ENCODE data around the gene CA4.
"Not testable (repeated sequence)": the region's sequence is repeated elsewhere in the genome, so short reads cannot be mapped to it uniquely, and the experiment has no call there.

The CA4 gene

GRCh38 chr17:60167065-60167741 is 17.4 kb downstream of the CA4 start:
- H3K36me3 ChIP-seq (ENCODE audit: control insufficient read depth, insufficient read depth, low read length) = no peaks in the 10 kb centered on the region
- peaks cover 16% of the 10 kb centered on the region; the same call in 1 of the 2 replicates for H3K4me1 ChIP-seq (ENCODE audit: control insufficient read depth, insufficient read depth, low read length)
- H3K9me3 ChIP-seq (ENCODE audit: control insufficient read depth, insufficient read depth, low read length) = no peaks in the 10 kb centered on the region
- no peak overlapping the region for H3K27ac ChIP-seq (ENCODE audit: low read depth, low read length)
- H3K4me3 ChIP-seq (ENCODE audit: low read depth, low read length) = no peak overlapping the region
- no peaks in the 10 kb centered on the region for H3K27me3 ChIP-seq (ENCODE audit: control insufficient read depth, insufficient read depth, low read length)
- H3K9ac ChIP-seq (ENCODE audit: low read depth, low read length) = no peak overlapping the region

- Histone ChIP-seq H3K27ac (ENCODE audit: low read depth, low read length) (no peak overlapping the region), H3K4me3 (ENCODE audit: low read depth, low read length) (no peak overlapping the region), H3K27me3 (ENCODE audit: control insufficient read depth, insufficient read depth, low read length) (no peaks in the 10 kb centered on the region), H3K36me3 (ENCODE audit: control insufficient read depth, insufficient read depth, low read length) (no peaks in the 10 kb centered on the region), H3K9me3 (ENCODE audit: control insufficient read depth, insufficient read depth, low read length) (no peaks in the 10 kb centered on the region), H3K4me1 (ENCODE audit: control insufficient read depth, insufficient read depth, low read length) (peaks cover 3% of the 10 kb centered on the region; the same call in 1 of the 2 replicates), H3K9ac (ENCODE audit: low read depth, low read length) (no peak overlapping the region)
Observed at GRCh38 chr17:60168654-60169053, 18.9 kb downstream of the CA4 start.

GRCh38 chr17:60169921-60170817 is 20.4 kb downstream of the CA4 start:
- no peaks in the 10 kb centered on the region for H3K36me3 ChIP-seq (ENCODE audit: control insufficient read depth, insufficient read depth, low read length)
- 0 out of 2 replicates have a peak, but pooled peaks cover 2% of the 10 kb centered on the region for H3K4me1 ChIP-seq (ENCODE audit: control insufficient read depth, insufficient read depth, low read length)
- H3K9ac ChIP-seq (ENCODE audit: low read depth, low read length) = no peak overlapping the region
- no peaks in the 10 kb centered on the region for H3K27me3 ChIP-seq (ENCODE audit: control insufficient read depth, insufficient read depth, low read length)
- H3K27ac ChIP-seq (ENCODE audit: low read depth, low read length) = no peak overlapping the region
- no peak overlapping the region for H3K4me3 ChIP-seq (ENCODE audit: low read depth, low read length)
- H3K9me3 ChIP-seq (ENCODE audit: control insufficient read depth, insufficient read depth, low read length) = no peaks in the 10 kb centered on the region

- Histone ChIP-seq H3K27ac (ENCODE audit: low read depth, low read length) (no peak overlapping the region), H3K9ac (ENCODE audit: low read depth, low read length) (no peak overlapping the region), H3K36me3 (ENCODE audit: control insufficient read depth, insufficient read depth, low read length) (no peaks in the 10 kb centered on the region), H3K9me3 (ENCODE audit: control insufficient read depth, insufficient read depth, low read length) (no peaks in the 10 kb centered on the region), H3K4me1 (ENCODE audit: control insufficient read depth, insufficient read depth, low read length) (0 out of 2 replicates have a peak, but pooled peaks cover 2% of the 10 kb centered on the region), H3K27me3 (ENCODE audit: control insufficient read depth, insufficient read depth, low read length) (no peaks in the 10 kb centered on the region), H3K4me3 (ENCODE audit: low read depth, low read length) (no peak overlapping the region)
Observed at GRCh38 chr17:60170835-60171752, 21.3 kb downstream of the CA4 start.

- 0 out of 2 replicates have a peak, but pooled peaks cover 2% of the 10 kb centered on the region for H3K4me1 ChIP-seq (ENCODE audit: control insufficient read depth, insufficient read depth, low read length)
- no peaks in the 10 kb centered on the region for H3K27me3 ChIP-seq (ENCODE audit: control insufficient read depth, insufficient read depth, low read length)
- no peak overlapping the region for H3K9ac ChIP-seq (ENCODE audit: low read depth, low read length)
- no peak overlapping the region for H3K27ac ChIP-seq (ENCODE audit: low read depth, low read length)
- no peak overlapping the region for H3K4me3 ChIP-seq (ENCODE audit: low read depth, low read length)
- H3K9me3 ChIP-seq (ENCODE audit: control insufficient read depth, insufficient read depth, low read length) = no peaks in the 10 kb centered on the region
- H3K36me3 ChIP-seq (ENCODE audit: control insufficient read depth, insufficient read depth, low read length) = no peaks in the 10 kb centered on the region
Observed at GRCh38 chr17:60171753-60172079, 21.9 kb downstream of the CA4 start.

GRCh38 chr17:60173304-60173819 is 23.6 kb downstream of the CA4 start:
- H3K9me3 ChIP-seq (ENCODE audit: control insufficient read depth, insufficient read depth, low read length) = no peaks in the 10 kb centered on the region
- H3K4me1 ChIP-seq (ENCODE audit: control insufficient read depth, insufficient read depth, low read length) = 0 out of 2 replicates have a peak, but pooled peaks cover 2% of the 10 kb centered on the region
- peaks cover 4% of the 10 kb centered on the region for H3K36me3 ChIP-seq (ENCODE audit: control insufficient read depth, insufficient read depth, low read length)
- H3K27me3 ChIP-seq (ENCODE audit: control insufficient read depth, insufficient read depth, low read length) = no peaks in the 10 kb centered on the region
- no peak overlapping the region; the same call in 1 of the 2 replicates for H3K9ac ChIP-seq (ENCODE audit: low read depth, low read length)
- H3K27ac ChIP-seq (ENCODE audit: low read depth, low read length) = no peak overlapping the region
- H3K4me3 ChIP-seq (ENCODE audit: low read depth, low read length) = no peak overlapping the region

- H3K27me3 ChIP-seq (ENCODE audit: control insufficient read depth, insufficient read depth, low read length) = no peaks in the 10 kb centered on the region
- H3K36me3 ChIP-seq (ENCODE audit: control insufficient read depth, insufficient read depth, low read length) = peaks cover 11% of the 10 kb centered on the region
Observed at GRCh38 chr17:60174035-60174434, 24.3 kb downstream of the CA4 start.

GRCh38 chr17:60174767-60175166 is 25.0 kb downstream of the CA4 start:
- not testable (repeated sequence) for H3K4me1 ChIP-seq (ENCODE audit: control insufficient read depth, insufficient read depth, low read length); H3K4me3 ChIP-seq (ENCODE audit: low read depth, low read length); H3K9me3 ChIP-seq (ENCODE audit: control insufficient read depth, insufficient read depth, low read length); H3K27ac ChIP-seq (ENCODE audit: low read depth, low read length); H3K27me3 ChIP-seq (ENCODE audit: control insufficient read depth, insufficient read depth, low read length); H3K9ac ChIP-seq (ENCODE audit: low read depth, low read length)
- peaks cover 14% of the 10 kb centered on the region for H3K36me3 ChIP-seq (ENCODE audit: control insufficient read depth, insufficient read depth, low read length)

More at GRCh38 chr17:60174035-60174434, 24.3 kb downstream of the CA4 start:
- H3K9ac ChIP-seq (ENCODE audit: low read depth, low read length) = no peak overlapping the region
- no peaks in the 10 kb centered on the region for H3K9me3 ChIP-seq (ENCODE audit: control insufficient read depth, insufficient read depth, low read length)
- no peak overlapping the region for H3K27ac ChIP-seq (ENCODE audit: low read depth, low read length)
- H3K4me3 ChIP-seq (ENCODE audit: low read depth, low read length) = no peak overlapping the region
- H3K4me1 ChIP-seq (ENCODE audit: control insufficient read depth, insufficient read depth, low read length) = no peaks in the 10 kb centered on the region

- not testable (repeated sequence) for H3K9ac ChIP-seq (ENCODE audit: low read depth, low read length); H3K9me3 ChIP-seq (ENCODE audit: control insufficient read depth, insufficient read depth, low read length); H3K4me1 ChIP-seq (ENCODE audit: control insufficient read depth, insufficient read depth, low read length); H3K4me3 ChIP-seq (ENCODE audit: low read depth, low read length); H3K27ac ChIP-seq (ENCODE audit: low read depth, low read length); H3K27me3 ChIP-seq (ENCODE audit: control insufficient read depth, insufficient read depth, low read length)
- H3K36me3 ChIP-seq (ENCODE audit: control insufficient read depth, insufficient read depth, low read length) = peaks cover 29% of the 10 kb centered on the region
Observed at GRCh38 chr17:60176763-60177162, 27.0 kb downstream of the CA4 start.

GRCh38 chr17:60178180-60178579 is 28.4 kb downstream of the CA4 start:
- not testable (repeated sequence) for H3K4me1 ChIP-seq (ENCODE audit: control insufficient read depth, insufficient read depth, low read length); H3K27me3 ChIP-seq (ENCODE audit: control insufficient read depth, insufficient read depth, low read length); H3K27ac ChIP-seq (ENCODE audit: low read depth, low read length); H3K9me3 ChIP-seq (ENCODE audit: control insufficient read depth, insufficient read depth, low read length); H3K9ac ChIP-seq (ENCODE audit: low read depth, low read length); H3K4me3 ChIP-seq (ENCODE audit: low read depth, low read length)
- H3K36me3 ChIP-seq (ENCODE audit: control insufficient read depth, insufficient read depth, low read length) = peaks cover 41% of the 10 kb centered on the region
